Measurements from ENCODE around the gene TRIM72.

DNA sequence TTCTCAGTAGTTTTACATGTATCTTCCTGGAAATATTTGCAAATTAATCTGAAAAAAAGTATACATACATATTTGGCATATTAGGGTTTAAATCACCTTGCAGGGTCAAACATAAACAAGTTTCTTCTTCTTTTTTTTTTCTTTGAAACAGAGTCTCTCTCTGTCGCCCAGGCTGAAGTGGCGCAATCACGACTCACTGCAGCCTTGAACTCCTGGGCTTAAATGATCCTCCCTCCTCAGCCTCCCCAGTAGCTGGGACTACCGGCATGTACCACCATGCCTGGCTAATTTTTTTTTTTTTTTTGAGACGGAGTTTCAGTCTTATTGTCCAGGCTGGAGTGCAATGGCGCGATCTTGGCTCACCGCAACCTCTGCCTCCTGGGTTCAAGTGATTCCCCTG is 46.6 kb upstream of the TRIM72 start:
- TF ChIP-seq POLR2AphosphoS5 (IDR thresholded peaks at IDR 0.05; ENCODE audit: insufficient read depth, low read depth, low read length) (no peak), POLR2A (IDR thresholded peaks at IDR 0.05; ENCODE audit: low read depth, low read length) (no peak)

Data from endothelial cell of umbilical vein (primary cell).